Calu3 (cell line): Measurements from ENCODE around the gene GTSF1L. TPM values are rescaled to one million over a fixed set of nuclear protein-coding genes. Genes with fewer than 3 reads are reported as not detected.

Experiments
- BruUV-seq: library from RNA; stranded (reverse); fragments of 400-500 nt; replicated peaks from 2 replicates; lab custom pipeline; 2021; lab: Mats Ljungman, UMichigan
- CTCF ChIA-PET: fragments of 300-600 bp; sonication (Branson Sonifier 250); formaldehyde crosslinking; loops from one replicate; lab custom pipeline; 2022; ENCODE audit warnings: antibody characterized with exemption; lab: Charles Lee
- DNase-seq: peaks from one replicate; pipeline ENCODE4 v3.0.0; 2022
- H3K27ac Mint-ChIP-seq: one replicate; pipeline ENCODE4 v1.8.0; 2022; ENCODE audit warnings: mixed read lengths; ENCODE audit not compliant: unreplicated experiment
- H3K27me3 Mint-ChIP-seq: one replicate; pipeline ENCODE4 v1.8.0; 2022; ENCODE audit warnings: mixed read lengths; ENCODE audit not compliant: unreplicated experiment
- H3K36me3 Mint-ChIP-seq: one replicate; pipeline ENCODE4 v1.8.0; 2022; ENCODE audit warnings: mild to moderate bottlenecking, moderate library complexity, mixed read lengths; ENCODE audit not compliant: insufficient read depth, unreplicated experiment
- H3K4me1 Mint-ChIP-seq: one replicate; pipeline ENCODE4 v1.8.0; 2022; ENCODE audit warnings: mild to moderate bottlenecking, low read depth, mixed read lengths; ENCODE audit not compliant: unreplicated experiment
- H3K4me3 Mint-ChIP-seq: one replicate; pipeline ENCODE4 v1.8.0; 2022; ENCODE audit warnings: mild to moderate bottlenecking, low read depth, moderate library complexity, mixed read lengths; ENCODE audit not compliant: unreplicated experiment
- H3K9me3 Mint-ChIP-seq: one replicate; pipeline ENCODE4 v1.8.0; 2022; ENCODE audit warnings: low read depth, mixed read lengths; ENCODE audit not compliant: unreplicated experiment
- CTCF ChIP-seq: fragments of 200-600 bp; IDR thresholded peaks from one replicate; pipeline ENCODE4 v1.8.0; 2022; ENCODE audit warnings: antibody characterized with exemption; ENCODE audit not compliant: unreplicated experiment
- intact Hi-C: fragments of 100-400 bp; cut with micrococcal nuclease; formaldehyde crosslinking; loops from one replicate; pipeline ENCODE4 v1.10.0; 2022; ENCODE audit not compliant: unreplicated experiment
- total RNA-seq: library from RNA; stranded (reverse); gene quantifications from 2 replicates; pipeline ENCODE4 v1.2.3, GENCODE V29; 2022

Gene GTSF1L
- total RNA-seq, 1 experiment from 2014 or later = not detected

GRCh38 chr20:43699941-43700565, 26.7 kb downstream of the GTSF1L start:
- no TSS peak for BruUV-seq
- Mint-ChIP-seq H3K4me1 (no peaks in the 10 kb centered on the region), H3K36me3 (peaks cover 26% of the 10 kb centered on the region), H3K9me3 (no peaks in the 10 kb centered on the region), H3K4me3 (no peak overlapping the region), H3K27me3 (no peaks in the 10 kb centered on the region), H3K27ac (no peak overlapping the region)
- CTCF ChIA-PET = no interaction called here
- intact Hi-C loops = no loop called here
- no peak for TF ChIP-seq CTCF
- DNase-seq = no peak

- H3K36me3 Mint-ChIP-seq = peaks cover 37% of the 10 kb centered on the region
Observed at GRCh38 chr20:43695571-43695970, 31.2 kb downstream of the GTSF1L start.

GRCh38 chr20:43694763-43695162, 32.0 kb downstream of the GTSF1L start:
- Mint-ChIP-seq H3K27ac (no peak overlapping the region), H3K4me1 (no peaks in the 10 kb centered on the region), H3K4me3 (no peak overlapping the region), H3K36me3 (peaks cover 30% of the 10 kb centered on the region), H3K9me3 (no peaks in the 10 kb centered on the region), H3K27me3 (no peaks in the 10 kb centered on the region)
- no peak for TF ChIP-seq CTCF
- intact Hi-C loops = no loop called here
- BruUV-seq = no TSS peak
- DNase-seq = no peak
- CTCF ChIA-PET = no interaction called here

More at GRCh38 chr20:43695571-43695970, 31.2 kb downstream of the GTSF1L start:
- H3K27ac Mint-ChIP-seq = no peak overlapping the region
- H3K4me1 Mint-ChIP-seq = no peaks in the 10 kb centered on the region
- intact Hi-C loops = no loop called here
- BruUV-seq = no TSS peak
- CTCF ChIA-PET = no interaction called here
- DNase-seq = no peak
- no peak for TF ChIP-seq CTCF
- no peaks in the 10 kb centered on the region for H3K9me3 Mint-ChIP-seq
- no peaks in the 10 kb centered on the region for H3K27me3 Mint-ChIP-seq
- H3K4me3 Mint-ChIP-seq = no peak overlapping the region

- no peaks in the 10 kb centered on the region for H3K27me3 Mint-ChIP-seq
- intact Hi-C loops = loop anchor here (1.0 to 2.0 kb wide), 2 partner anchors 154 to 243 kb away; no protein-coding TSS in a partner anchor
- H3K4me1 Mint-ChIP-seq = no peaks in the 10 kb centered on the region
- no TSS peak for BruUV-seq
- peak; percentile 83 for DNase-seq
- no peaks in the 10 kb centered on the region for H3K9me3 Mint-ChIP-seq
- no peak overlapping the region for H3K27ac Mint-ChIP-seq
- H3K4me3 Mint-ChIP-seq = no peak overlapping the region
- peak; percentile 85 for TF ChIP-seq CTCF
- CTCF ChIA-PET = interaction anchor here (0.5 to 2.8 kb wide), 8 partner anchors 18 to 279 kb away, joined by 3 to 23 read pairs (median 4); partner anchors contain the start of genes IFT52 and SGK2
- H3K36me3 Mint-ChIP-seq = peaks cover 22% of the 10 kb centered on the region
Observed at GRCh38 chr20:43691928-43692524, 34.8 kb downstream of the GTSF1L start.
